SHP77 treated with DMSO at 0.1 percent for 48 hours (cell line): ENCODE results near the gene CSNK2A1.
"Not testable (repeated sequence)": the region's sequence is repeated elsewhere in the genome, so short reads cannot be mapped to it uniquely, and the experiment has no call there.

ENCODE experiments used
- DNase-seq: peaks from one replicate; lab custom pipeline; 2025; lab: John Stamatoyannopoulos, UW

The CSNK2A1 gene

GRCh38 chr20:483815-484644, 59.6 kb downstream of the CSNK2A1 start:
- DNase-seq, result no peak

GRCh38 chr20:481167-481566, 62.4 kb downstream of the CSNK2A1 start:
- no peak for DNase-seq

GRCh38 chr20:480044-480443, 63.5 kb downstream of the CSNK2A1 start:
- DNase-seq, result no peak

- DNase-seq, result no peak
These were observed 64.1 kb downstream of the CSNK2A1 start for GRCh38 chr20:479487-479886.

GRCh38 chr20:478949-479429, 64.6 kb downstream of the CSNK2A1 start:
- peak; percentile 23 for DNase-seq

- no peak for DNase-seq
These were observed 65.3 kb downstream of the CSNK2A1 start for GRCh38 chr20:478010-478948.

GRCh38 chr20:476561-477249, 66.9 kb downstream of the CSNK2A1 start:
- DNase-seq, result not testable (repeated sequence)

- DNase-seq, result no peak
These were observed 67.9 kb downstream of the CSNK2A1 start for GRCh38 chr20:475463-476357.

- no peak for DNase-seq
These were observed 69.0 kb downstream of the CSNK2A1 start for GRCh38 chr20:474581-474980.

GRCh38 chr20:472889-473292, 70.7 kb downstream of the CSNK2A1 start:
- no peak for DNase-seq

- no peak for DNase-seq
These were observed 71.3 kb downstream of the CSNK2A1 start for GRCh38 chr20:472137-472846.

GRCh38 chr20:469746-470490, 73.7 kb downstream of the CSNK2A1 start:
- no peak for DNase-seq

GRCh38 chr20:467755-468154, 75.8 kb downstream of the CSNK2A1 start:
- no peak for DNase-seq

GRCh38 chr20:462199-462991, 81.2 kb downstream of the CSNK2A1 start, which contains the start of gene TBC1D20:
Gene TBC1D20, minus strand, starts transcription at chr20:462533. Its CDS starts 128 bp downstream, at chr20:462405.
- peak; percentile 76 for DNase-seq

GRCh38 chr20:461254-462198, 82.1 kb downstream of the CSNK2A1 start:
- DNase-seq, result peak; percentile 55

- no peak for DNase-seq
These were observed 82.9 kb downstream of the CSNK2A1 start for GRCh38 chr20:460707-461106.

GRCh38 chr20:460180-460579, 83.4 kb downstream of the CSNK2A1 start:
- DNase-seq, result no peak

GRCh38 chr20:458776-459175, 84.8 kb downstream of the CSNK2A1 start:
- DNase-seq, result no peak
